ENCODE data around the gene BTG1.

DNA sequence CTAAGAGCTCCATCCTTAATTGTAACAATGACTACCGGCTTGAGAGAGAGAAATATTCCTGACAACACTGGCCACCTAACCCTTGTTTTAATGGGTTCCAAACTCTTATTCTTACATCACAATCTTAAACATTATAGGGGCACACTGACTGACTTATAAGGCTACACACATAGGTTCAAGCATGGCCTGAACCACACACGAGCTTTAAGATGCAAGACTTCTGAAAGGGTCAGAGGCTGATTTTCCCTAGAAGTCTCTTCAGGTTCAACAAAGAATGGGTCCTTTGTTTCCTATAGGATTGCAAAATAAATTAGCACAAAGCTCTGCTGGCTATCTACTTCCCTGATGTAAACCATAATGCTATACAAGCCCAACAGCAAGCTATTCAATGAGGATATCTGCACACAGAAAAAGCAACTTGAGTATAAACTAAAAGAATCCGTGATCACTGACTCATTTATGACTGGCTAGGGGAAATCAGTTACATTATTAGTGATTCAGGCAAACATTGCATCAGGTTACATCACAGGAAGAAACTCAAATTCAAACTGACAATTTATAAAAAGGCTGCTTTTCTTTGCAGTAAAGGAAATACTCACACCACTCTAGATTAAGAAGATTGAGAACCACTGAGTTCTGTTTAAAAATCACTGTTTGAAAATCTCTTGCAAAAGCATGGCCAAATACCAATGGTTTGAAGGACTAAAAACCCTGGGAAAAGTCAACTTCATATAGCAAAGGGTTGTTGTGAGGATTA, 8.5 kb downstream of the BTG1 start:
- TF ChIP-seq, protein P1, sequence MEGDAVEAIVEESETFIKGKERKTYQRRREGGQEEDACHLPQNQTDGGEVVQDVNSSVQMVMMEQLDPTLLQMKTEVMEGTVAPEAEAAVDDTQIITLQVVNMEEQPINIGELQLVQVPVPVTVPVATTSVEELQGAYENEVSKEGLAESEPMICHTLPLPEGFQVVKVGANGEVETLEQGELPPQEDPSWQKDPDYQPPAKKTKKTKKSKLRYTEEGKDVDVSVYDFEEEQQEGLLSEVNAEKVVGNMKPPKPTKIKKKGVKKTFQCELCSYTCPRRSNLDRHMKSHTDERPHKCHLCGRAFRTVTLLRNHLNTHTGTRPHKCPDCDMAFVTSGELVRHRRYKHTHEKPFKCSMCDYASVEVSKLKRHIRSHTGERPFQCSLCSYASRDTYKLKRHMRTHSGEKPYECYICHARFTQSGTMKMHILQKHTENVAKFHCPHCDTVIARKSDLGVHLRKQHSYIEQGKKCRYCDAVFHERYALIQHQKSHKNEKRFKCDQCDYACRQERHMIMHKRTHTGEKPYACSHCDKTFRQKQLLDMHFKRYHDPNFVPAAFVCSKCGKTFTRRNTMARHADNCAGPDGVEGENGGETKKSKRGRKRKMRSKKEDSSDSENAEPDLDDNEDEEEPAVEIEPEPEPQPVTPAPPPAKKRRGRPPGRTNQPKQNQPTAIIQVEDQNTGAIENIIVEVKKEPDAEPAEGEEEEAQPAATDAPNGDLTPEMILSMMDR (conservative IDR thresholded peaks at IDR 0.05; ENCODE audit: low read length), result no peak
- no peak for TF ChIP-seq EZH2phosphoT487 (IDR thresholded peaks at IDR 0.05; ENCODE audit: borderline replicate concordance, low read depth, low read length)
